ENCODE data around the gene SOAT2.

- TF ChIP-seq POLR2AphosphoS5 (IDR thresholded peaks at IDR 0.05; ENCODE audit: low read depth, low read length), result no peak
- no peak for TF ChIP-seq TAF1 (IDR thresholded peaks at IDR 0.05; ENCODE audit: borderline replicate concordance, insufficient read depth, low read length)
Observed at GRCh38 chr12:53074999-53075370, 28.3 kb upstream of the SOAT2 start.
